H9 (cell line): ENCODE data around the gene TDRKH. TPM values are rescaled to one million over a fixed set of nuclear protein-coding genes. Genes with fewer than 3 reads are reported as not detected.

Experiments used
- DNase-seq: peaks from one replicate; pipeline ENCODE4 v3.0.0-alpha.2; 2017
- H2AFZ ChIP-seq: one replicate; pipeline ENCODE4 v1.6.1; 2013; ENCODE audit warnings: mild to moderate bottlenecking, low read length, control low read depth, moderate library complexity
- H2AK5ac ChIP-seq: 2 replicates; pipeline ENCODE4 v1.6.1; 2013; ENCODE audit warnings: low read length, control low read depth, mixed read lengths; ENCODE audit not compliant: insufficient read length
- H2BK120ac ChIP-seq: one replicate; pipeline ENCODE4 v1.6.1; 2013; ENCODE audit warnings: low read depth, mild to moderate bottlenecking, low read length, control low read depth, inconsistent platforms; ENCODE audit not compliant: poor library complexity, severe bottlenecking
- H2BK12ac ChIP-seq: 2 replicates; pipeline ENCODE4 v1.6.1; 2013; ENCODE audit warnings: low read length, control low read depth, mixed read lengths, low read depth; ENCODE audit not compliant: insufficient read length
- H2BK15ac ChIP-seq: 2 replicates; pipeline ENCODE4 v1.6.1; 2013; ENCODE audit warnings: low read depth, low read length, control low read depth
- H2BK20ac ChIP-seq: one replicate; pipeline ENCODE4 v1.6.1; 2013; ENCODE audit warnings: low read depth, mild to moderate bottlenecking, low read length, control low read depth, inconsistent platforms; ENCODE audit not compliant: poor library complexity, severe bottlenecking
- H2BK5ac ChIP-seq: 2 replicates; pipeline ENCODE4 v1.6.1; 2013; ENCODE audit warnings: low read length, control low read depth, mixed read lengths; ENCODE audit not compliant: insufficient read length
- H3K14ac ChIP-seq: 2 replicates; pipeline ENCODE4 v1.6.1; 2013; ENCODE audit warnings: low read length, control low read depth; ENCODE audit not compliant: insufficient read depth
- H3K18ac ChIP-seq: 2 replicates; pipeline ENCODE4 v1.6.1; 2013; ENCODE audit warnings: low read depth, mild to moderate bottlenecking, mixed read lengths, low read length, control low read depth; ENCODE audit not compliant: insufficient read length
- H3K23ac ChIP-seq: 2 replicates; pipeline ENCODE4 v1.6.1; 2013; ENCODE audit warnings: low read length, control low read depth, mixed read lengths, low read depth; ENCODE audit not compliant: insufficient read length
- H3K23me2 ChIP-seq: 2 replicates; pipeline ENCODE4 v1.6.1; 2013; ENCODE audit warnings: low read depth, mild to moderate bottlenecking, mixed read lengths, low read length, control low read depth; ENCODE audit not compliant: insufficient read length, poor library complexity, severe bottlenecking
- H3K27ac ChIP-seq: 2 replicates; pipeline ENCODE4 v1.5.1; 2013; ENCODE audit warnings: low read length, control low read depth, mixed read lengths, low read depth; ENCODE audit not compliant: insufficient read length
- H3K27me3 ChIP-seq: 2 replicates; pipeline ENCODE4 v1.6.1; 2013; ENCODE audit warnings: low read length, control low read depth, inconsistent platforms; ENCODE audit not compliant: insufficient read depth
- H3K4ac ChIP-seq: 2 replicates; pipeline ENCODE4 v1.6.1; 2013; ENCODE audit warnings: low read depth, mild to moderate bottlenecking, control low read depth, inconsistent platforms, low read length, moderate library complexity
- H3K4me1 ChIP-seq: 2 replicates; pipeline ENCODE4 v1.6.1; 2013; ENCODE audit warnings: low read length, control low read depth, inconsistent platforms; ENCODE audit not compliant: insufficient read depth
- H3K4me2 ChIP-seq: 2 replicates; pipeline ENCODE4 v1.6.1; 2013; ENCODE audit warnings: low read length, control low read depth, mixed read lengths; ENCODE audit not compliant: insufficient read length, insufficient read depth
- H3K56ac ChIP-seq: 2 replicates; pipeline ENCODE4 v1.6.1; 2013; ENCODE audit warnings: low read depth, mild to moderate bottlenecking, mixed read lengths, low read length, control low read depth; ENCODE audit not compliant: insufficient read length
- H3K79me1 ChIP-seq: 2 replicates; pipeline ENCODE4 v1.6.1; 2013; ENCODE audit warnings: low read depth, mild to moderate bottlenecking, moderate library complexity, low read length, control low read depth, inconsistent platforms; ENCODE audit not compliant: insufficient read depth, poor library complexity, severe bottlenecking
- H3K79me2 ChIP-seq: 2 replicates; pipeline ENCODE4 v1.6.1; 2013; ENCODE audit warnings: low read length, control low read depth, inconsistent platforms; ENCODE audit not compliant: insufficient read depth
- H3K9ac ChIP-seq: 2 replicates; pipeline ENCODE4 v1.6.1; 2013; ENCODE audit warnings: low read length, control low read depth, mixed read lengths; ENCODE audit not compliant: insufficient read length; ENCODE audit errors: extremely low read depth
- H3K9me3 ChIP-seq: one replicate; pipeline ENCODE4 v1.6.1; 2013; ENCODE audit warnings: low read depth, low read length, inconsistent platforms; ENCODE audit not compliant: control insufficient read depth
- H3T11ph ChIP-seq: one replicate; pipeline ENCODE4 v1.6.1; 2013; ENCODE audit warnings: mild to moderate bottlenecking, low read length, control low read depth, inconsistent platforms
- H4K20me1 ChIP-seq: one replicate; pipeline ENCODE4 v1.6.1; 2013; ENCODE audit not compliant: control insufficient read depth, insufficient read length, insufficient read depth
- H4K5ac ChIP-seq: 2 replicates; pipeline ENCODE4 v1.6.1; 2013; ENCODE audit warnings: low read depth, mild to moderate bottlenecking, mixed read lengths, low read length, control low read depth; ENCODE audit not compliant: insufficient read length
- H4K8ac ChIP-seq: replicated peaks from 2 replicates; pipeline ENCODE4 v1.6.1; 2013; ENCODE audit warnings: low read length, control low read depth, mixed read lengths, low read depth; ENCODE audit not compliant: insufficient read length
- H4K91ac ChIP-seq: 2 replicates; pipeline ENCODE4 v1.6.1; 2013; ENCODE audit warnings: low read depth, mild to moderate bottlenecking, moderate library complexity, mixed read lengths, low read length, control low read depth; ENCODE audit not compliant: insufficient read length
- H3K27ac Mint-ChIP-seq, 3 experiments: 2 replicates in 2 of 3; 3 replicates in 1 of 3; pipeline ENCODE4 v1.8.0; 2020 to 2021; ENCODE audit warnings: mixed read lengths in 3 of 3, mild to moderate bottlenecking in 1 of 3, moderate library complexity in 1 of 3
- H3K27me3 Mint-ChIP-seq: 2 replicates; pipeline ENCODE4 v1.8.0; 2021; ENCODE audit warnings: low read depth, mild to moderate bottlenecking, moderate library complexity, mixed read lengths
- H3K36me3 Mint-ChIP-seq, 3 experiments: 2 replicates in 2 of 3; 3 replicates in 1 of 3; pipeline ENCODE4 v1.8.0; 2020 to 2021; ENCODE audit warnings: low read depth in 3 of 3, mixed read lengths in 3 of 3; ENCODE audit not compliant: insufficient read depth in 1 of 3
- H3K4me1 Mint-ChIP-seq, 2 experiments: 2 replicates each; pipeline ENCODE4 v1.8.0; 2020; ENCODE audit warnings: mixed read lengths in 2 of 2
- H3K4me3 Mint-ChIP-seq, 2 experiments: 2 replicates in 1 of 2; 3 replicates in 1 of 2; pipeline ENCODE4 v1.8.0; 2020 to 2021; ENCODE audit warnings: mild to moderate bottlenecking in 2 of 2, mixed read lengths in 2 of 2, moderate library complexity in 1 of 2
- H3K9me3 Mint-ChIP-seq, 2 experiments: 2 replicates in 1 of 2; 3 replicates in 1 of 2; pipeline ENCODE4 v1.8.0; 2020; ENCODE audit warnings: mild to moderate bottlenecking in 2 of 2, mixed read lengths in 2 of 2, moderate library complexity in 1 of 2
- CTCF ChIP-seq: fragments of 200-600 bp; sonication (generic); conservative IDR thresholded peaks from 3 replicates; pipeline ENCODE4 v1.8.0; 2021; ENCODE audit warnings: antibody characterized with exemption, mild to moderate bottlenecking
- WGBS: extraction: QIAGEN DNeasy Blood & Tissue Kit; methylation state at CpG from one replicate; pipeline ENCODE4 v1.1.7; 2013; ENCODE audit warnings: missing lambda C conversion rate, low lambda C conversion rate, mixed read lengths; ENCODE audit not compliant: insufficient read length; ENCODE audit errors: extremely low coverage; 5-methylcytosine and 5-hydroxymethylcytosine counted together
- total RNA-seq: library from RNA; stranded (reverse); gene quantifications from 2 replicates; pipeline ENCODE4 v1.2.1, GENCODE V29; 2021

TDRKH gene
- total RNA-seq, 1 experiment from 2014 or later: 24.0 TPM

DNA sequence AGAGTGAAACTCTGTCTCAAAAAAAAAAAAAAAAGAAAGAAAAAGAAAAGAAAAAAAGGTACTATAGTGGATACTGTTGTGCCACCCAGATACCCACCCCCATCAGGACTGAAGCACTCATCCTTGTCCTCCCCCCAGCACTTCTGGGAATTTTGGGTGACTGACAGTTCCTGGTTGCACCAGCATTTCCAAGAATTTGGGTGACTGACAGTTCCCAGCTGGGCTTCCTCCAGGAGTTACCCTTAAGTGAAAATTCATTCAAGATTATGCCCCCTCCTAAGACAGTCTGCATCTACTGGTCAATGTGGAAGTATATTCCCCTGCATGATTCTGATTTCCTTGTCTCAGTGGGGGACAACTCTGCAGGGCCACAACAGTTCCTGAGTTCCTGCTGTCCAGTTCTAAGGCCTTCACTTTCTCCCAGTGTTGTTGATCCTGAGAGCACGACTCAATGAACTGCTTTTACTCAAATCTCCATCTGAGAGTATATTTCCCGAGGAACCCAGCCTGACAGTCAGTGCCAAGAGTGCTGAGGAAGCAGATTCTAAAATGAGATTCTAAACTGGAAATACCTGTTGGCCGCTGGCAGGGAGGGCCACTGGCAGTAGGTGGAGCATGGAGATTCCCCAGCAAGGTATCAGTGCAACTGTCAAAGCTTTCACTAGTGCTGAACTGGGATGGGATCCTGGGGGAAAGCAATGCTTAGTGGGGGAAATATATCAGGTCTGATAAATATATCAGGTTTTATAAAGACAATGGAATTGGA, 50.5 kb downstream of the TDRKH start:
- peaks cover 16% of the 10 kb centered on the region for H3K9me3 ChIP-seq
- Mint-ChIP-seq H3K27ac (no peak overlapping the region; a peak in 1 of 7 replicates), H3K9me3 (peaks cover 18 to 27% of the 10 kb centered on the region in 2 experiments), H3K36me3 (peaks cover 7 to 22% (median 18%) of the 10 kb centered on the region in 3 experiments; a peak in 5 of 7 replicates), H3K27me3 (peaks cover 9% of the 10 kb centered on the region; the same call in 1 of the 2 replicates), H3K4me1 (peaks cover 10 to 12% of the 10 kb centered on the region in 2 experiments), H3K4me3 (no peak overlapping the region; a peak in 1 of 5 replicates)
- no peak for DNase-seq
- H3K4ac ChIP-seq: no peak overlapping the region
- no peak overlapping the region for H2BK20ac ChIP-seq
- no peak overlapping the region for H3K18ac ChIP-seq
- H3K23ac ChIP-seq: no peak overlapping the region
- H4K20me1 ChIP-seq: no peaks in the 10 kb centered on the region
- no peak overlapping the region for H2AFZ ChIP-seq
- H3K4me2 ChIP-seq: no peak overlapping the region
- no peak overlapping the region for H3K14ac ChIP-seq
- no CpG with 5 or more reads among the region's 3 CpGs for WGBS
- H2BK15ac ChIP-seq: no peak overlapping the region
- H3K27me3 ChIP-seq: no peaks in the 10 kb centered on the region
- H3K9ac ChIP-seq: no peak overlapping the region
- no peak overlapping the region for H4K91ac ChIP-seq
- H4K5ac ChIP-seq: no peak overlapping the region
- H3K4me1 ChIP-seq: no peaks in the 10 kb centered on the region
- H3K79me1 ChIP-seq: no peaks in the 10 kb centered on the region
- H2BK5ac ChIP-seq: no peak overlapping the region
- TF ChIP-seq CTCF: no peak
- no peak overlapping the region for H4K8ac ChIP-seq
- no peaks in the 10 kb centered on the region for H3K79me2 ChIP-seq
- H3K27ac ChIP-seq: no peak overlapping the region
- no peak overlapping the region for H3K56ac ChIP-seq
- H2AK5ac ChIP-seq: no peak overlapping the region
- no peaks in the 10 kb centered on the region for H3K23me2 ChIP-seq
- H2BK120ac ChIP-seq: no peak overlapping the region
- no peak overlapping the region for H2BK12ac ChIP-seq
- H3T11ph ChIP-seq: no peak overlapping the region
